Measurements from ENCODE around the gene SPATA25.
"Not testable (repeated sequence)": the region's sequence is repeated elsewhere in the genome, so short reads cannot be mapped to it uniquely, and the experiment has no call there.

SPATA25 gene, protein sequence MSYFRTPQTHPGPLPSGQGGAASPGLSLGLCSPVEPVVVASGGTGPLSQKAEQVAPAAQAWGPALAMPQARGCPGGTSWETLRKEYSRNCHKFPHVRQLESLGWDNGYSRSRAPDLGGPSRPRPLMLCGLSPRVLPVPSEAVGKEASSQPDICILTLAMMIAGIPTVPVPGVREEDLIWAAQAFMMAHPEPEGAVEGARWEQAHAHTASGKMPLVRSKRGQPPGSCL

GRCh38 chr20:45887346-45887715 is at the start of gene SPATA25:
TSS of gene SPATA25 (minus strand) at chr20:45887622. CDS start at chr20:45887590, 32 bp downstream.
- DNase-seq (ENCODE audit: low read depth), result no peak

DNA sequence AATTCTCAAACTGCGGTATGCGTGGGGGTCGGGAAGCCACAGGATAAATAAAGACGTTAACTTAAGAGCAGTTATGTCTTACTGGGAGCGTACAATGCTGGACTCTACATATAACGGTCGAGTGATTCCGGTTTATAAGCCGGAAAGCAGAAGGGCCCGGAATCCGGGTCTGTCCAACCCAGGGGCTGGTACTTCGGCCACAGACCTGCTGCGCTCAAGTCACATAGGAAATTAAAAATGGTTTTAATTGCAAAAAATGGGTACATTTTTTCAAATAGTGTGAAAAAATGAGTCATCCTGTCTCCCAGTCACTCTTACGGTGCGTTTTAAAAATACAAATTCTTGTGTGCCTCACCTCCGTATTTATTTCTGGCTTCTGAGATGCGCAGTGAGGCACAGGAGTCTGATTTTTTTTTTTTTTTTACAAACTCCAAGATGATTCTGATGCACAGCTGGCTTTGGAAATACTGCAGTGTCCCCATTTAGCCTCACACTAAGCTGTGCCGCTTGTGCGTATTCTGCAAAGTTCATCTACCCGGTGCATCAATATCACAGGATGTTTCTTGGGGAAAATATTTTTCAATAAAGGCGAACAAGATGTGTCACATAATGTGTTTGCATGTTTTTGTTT is 48.1 kb upstream of the SPATA25 start:
- no peak for DNase-seq (ENCODE audit: low read depth)

GRCh38 chr20:45934586-45935415 is 47.4 kb upstream of the SPATA25 start, which contains the start of gene PCIF1:
TSS of gene PCIF1 (plus strand) at chr20:45934683. CDS start at chr20:45939000, 4,317 bp downstream.
- DNase-seq (ENCODE audit: low read depth), result peak; percentile 97

GRCh38 chr20:45934046-45934585 is 46.7 kb upstream of the SPATA25 start:
- DNase-seq (ENCODE audit: low read depth), result no peak

GRCh38 chr20:45933266-45934045 is 46.0 kb upstream of the SPATA25 start:
- peak; percentile 35 for DNase-seq (ENCODE audit: low read depth)

GRCh38 chr20:45931680-45932079 is 44.3 kb upstream of the SPATA25 start:
- not testable (repeated sequence) for DNase-seq (ENCODE audit: low read depth)

DNA sequence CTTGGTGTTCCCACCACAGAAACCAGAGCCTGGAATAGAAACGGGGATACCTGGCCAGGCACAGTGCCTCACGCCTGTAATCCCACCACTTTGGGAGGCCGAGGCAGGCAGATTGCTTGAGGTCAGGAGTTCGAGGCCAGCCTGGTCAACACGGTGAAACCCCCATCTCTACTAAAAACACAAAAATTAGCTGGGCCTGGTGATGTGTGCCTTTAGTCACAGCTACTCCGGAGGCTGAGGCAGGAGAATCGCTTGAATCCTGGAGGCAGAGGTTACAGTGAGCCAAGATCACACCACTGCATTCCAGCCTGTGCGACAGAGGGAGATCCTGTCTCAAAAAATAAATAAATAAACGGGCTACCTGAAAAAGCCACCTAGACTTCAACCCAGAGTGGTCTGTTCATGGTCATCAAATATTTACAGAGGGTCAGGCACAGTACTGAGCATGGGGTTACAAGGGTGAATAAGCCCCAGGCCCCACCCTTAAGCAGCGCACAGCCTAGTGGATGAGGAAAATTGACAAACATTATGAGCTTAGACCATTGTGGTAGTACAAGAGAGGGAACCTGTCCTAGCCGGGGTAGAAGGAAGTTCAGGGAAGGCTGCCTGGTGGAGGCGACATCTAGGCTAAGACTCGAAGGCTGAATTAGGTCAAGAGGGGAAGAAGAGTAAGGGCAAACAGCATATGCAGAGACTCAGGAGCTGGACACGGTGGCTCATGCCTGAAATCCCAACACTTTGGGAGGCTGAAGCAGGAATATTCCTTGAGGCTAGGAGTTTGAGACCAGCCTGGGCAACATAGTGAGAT is 39.9 kb upstream of the SPATA25 start:
- no peak for DNase-seq (ENCODE audit: low read depth)

GRCh38 chr20:45926731-45927070 is 39.3 kb upstream of the SPATA25 start:
- DNase-seq (ENCODE audit: low read depth), result no peak

- no peak for DNase-seq (ENCODE audit: low read depth)
These were observed 38.5 kb upstream of the SPATA25 start for GRCh38 chr20:45925821-45926506.

DNA sequence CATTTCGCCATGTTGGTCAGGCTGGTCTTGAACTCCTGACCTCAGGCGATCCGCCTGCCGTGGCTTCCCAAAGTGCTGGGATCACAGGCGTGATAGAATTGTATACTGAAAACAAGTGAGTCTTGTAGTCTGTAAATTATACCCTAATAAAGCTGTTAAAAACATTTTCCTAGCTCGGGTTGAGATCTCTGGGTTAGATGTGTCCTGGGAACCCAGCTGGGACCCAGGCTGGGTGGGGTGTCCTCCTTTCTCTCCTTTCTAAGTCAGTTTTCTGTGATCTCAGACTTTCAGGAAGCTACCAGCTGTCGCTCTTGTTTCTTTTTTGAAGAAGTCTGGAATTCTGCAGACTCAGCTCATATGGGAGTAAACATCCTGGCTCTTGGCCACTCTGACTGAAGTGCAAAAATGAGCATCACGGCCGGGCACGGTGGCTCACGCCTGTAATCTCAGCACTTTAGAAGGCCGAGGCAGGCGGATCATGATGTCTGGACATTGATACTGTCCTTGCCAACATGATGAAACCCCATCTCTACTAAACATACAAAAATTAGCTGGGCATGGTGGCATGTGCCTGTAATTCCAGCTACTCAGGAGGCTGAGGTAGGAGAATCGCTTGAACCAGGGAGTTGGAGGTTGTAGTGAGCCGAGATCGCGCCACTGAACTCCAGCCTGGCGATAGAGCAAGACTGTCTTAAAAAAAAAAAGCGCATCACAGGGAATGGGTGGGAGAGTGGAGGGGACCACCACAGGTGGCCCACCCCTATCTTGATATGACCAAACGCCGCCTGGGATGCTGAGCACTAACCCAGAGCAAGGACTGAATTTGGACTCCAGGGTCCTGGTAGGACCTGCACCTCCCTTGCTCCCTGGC is 37.2 kb upstream of the SPATA25 start:
- no peak for DNase-seq (ENCODE audit: low read depth)

DNA sequence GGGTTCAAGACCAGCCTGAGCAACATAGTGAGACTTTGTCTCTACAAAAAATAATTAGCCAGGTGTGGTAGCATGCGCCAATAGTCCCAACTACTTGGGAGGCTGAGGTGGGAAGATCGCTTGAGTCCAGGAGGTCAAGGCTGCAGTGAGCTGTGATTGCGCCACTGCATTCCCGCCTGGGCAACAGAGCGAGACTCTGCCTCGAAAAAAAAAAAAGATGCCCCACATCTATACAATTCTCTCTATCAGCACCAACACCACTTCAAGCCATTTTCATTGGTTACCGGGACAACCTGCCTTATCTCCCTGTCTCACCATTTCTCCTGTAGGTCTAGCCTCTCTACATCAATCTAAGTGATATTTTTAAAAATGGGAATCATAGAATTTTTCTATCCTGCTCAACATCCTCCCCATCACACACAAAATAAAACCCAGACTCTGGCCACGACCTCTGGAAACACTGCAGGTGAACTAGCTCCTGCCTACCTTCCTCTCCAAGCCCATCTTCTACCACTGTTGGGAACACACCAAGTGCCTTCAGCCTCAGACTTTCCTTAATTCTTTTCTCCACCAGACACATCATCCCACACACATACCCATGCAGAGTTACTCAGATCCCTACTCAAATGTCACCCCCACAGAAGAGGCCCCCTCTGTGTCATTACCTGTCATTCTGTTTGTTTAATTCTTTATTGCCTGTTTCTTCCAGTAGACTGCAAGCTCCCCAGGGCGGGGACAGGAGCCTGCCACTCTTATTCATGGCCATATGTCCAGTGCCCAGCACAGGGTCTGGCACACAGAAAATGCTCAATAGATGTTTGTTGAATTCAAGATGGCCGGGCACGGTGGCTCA is 34.1 kb upstream of the SPATA25 start:
- no peak for DNase-seq (ENCODE audit: low read depth)

DNA sequence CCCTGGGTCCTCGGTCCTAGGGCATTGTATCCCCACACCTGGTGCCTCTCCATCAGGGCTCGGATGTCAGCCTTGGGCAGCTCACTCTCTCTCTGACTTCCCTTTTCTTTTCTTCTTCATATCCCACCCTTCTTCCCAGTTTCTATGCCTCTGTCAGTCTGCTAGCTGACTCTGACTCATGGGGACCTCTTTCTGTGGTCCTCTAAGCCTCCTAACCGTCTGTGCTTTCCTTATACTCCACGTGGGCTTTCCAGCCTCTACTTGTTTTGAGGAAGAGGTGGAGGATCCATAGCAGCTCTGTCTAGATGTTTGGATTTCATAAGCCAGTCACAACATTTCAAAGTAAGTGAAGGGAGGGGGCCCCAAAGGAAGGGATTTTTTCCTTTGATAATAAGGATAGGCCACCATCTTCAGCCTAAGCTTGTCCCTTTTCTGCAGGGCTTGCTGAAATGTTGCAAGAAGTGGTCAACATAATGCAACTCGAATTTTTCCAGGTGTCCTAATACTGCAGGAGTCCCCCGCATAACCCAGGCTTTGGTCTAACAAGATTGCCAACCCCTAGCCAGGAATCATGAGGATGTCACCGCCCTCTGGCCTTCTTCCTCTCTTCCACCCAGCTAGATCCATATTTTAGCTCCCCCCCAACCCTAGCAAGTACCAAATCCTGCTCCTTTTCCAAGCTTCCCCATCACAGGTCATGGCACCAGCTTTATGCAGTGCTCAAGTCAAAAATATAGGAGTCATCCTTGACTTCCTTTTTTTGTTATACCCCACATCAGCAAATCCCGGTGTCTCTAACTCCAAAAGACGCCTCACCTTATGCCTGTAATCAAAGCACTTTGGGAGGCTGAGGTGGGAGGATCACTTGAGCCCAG is 33.3 kb upstream of the SPATA25 start:
- DNase-seq (ENCODE audit: low read depth), result no peak

- DNase-seq (ENCODE audit: low read depth), result no peak
These were observed 32.3 kb upstream of the SPATA25 start for GRCh38 chr20:45919542-45920399.

- DNase-seq (ENCODE audit: low read depth), result no peak
These were observed 31.5 kb upstream of the SPATA25 start for GRCh38 chr20:45918779-45919537.

- DNase-seq (ENCODE audit: low read depth), result no peak
These were observed 30.8 kb upstream of the SPATA25 start for GRCh38 chr20:45918182-45918737.

- no peak for DNase-seq (ENCODE audit: low read depth)
These were observed 30.3 kb upstream of the SPATA25 start for GRCh38 chr20:45917790-45918141.
